Panc1 (cell line): ENCODE results near the gene ZNF414.

Experiments
- POLR2AphosphoS5 ChIP-seq: IDR thresholded peaks from 2 replicates; pipeline ENCODE4 v1.6.1; 2012; ENCODE audit warnings: mild to moderate bottlenecking, low read depth, low read length, moderate library complexity
- SIN3A ChIP-seq: IDR thresholded peaks from 2 replicates; pipeline ENCODE4 v1.6.1; 2012; ENCODE audit warnings: low read depth, mild to moderate bottlenecking, low read length, moderate library complexity, borderline replicate concordance; ENCODE audit not compliant: insufficient read depth
- TF ChIP-seq, protein P1 (sequence below): fragments of 450-650 bp; IDR thresholded peaks from 2 replicates; pipeline ENCODE4 v1.5.1; 2017; ENCODE audit warnings: mild to moderate bottlenecking
- TF ChIP-seq, protein P2 (sequence below), 2 experiments: IDR thresholded peaks; 2 replicates each; pipeline ENCODE4 v1.6.1; 2011 to 2012; ENCODE audit warnings: low read depth in 2 of 2, control low read depth in 1 of 2, low read length in 1 of 2, mild to moderate bottlenecking in 1 of 2, moderate library complexity in 1 of 2; ENCODE audit not compliant: insufficient read depth in 1 of 2

DNA sequence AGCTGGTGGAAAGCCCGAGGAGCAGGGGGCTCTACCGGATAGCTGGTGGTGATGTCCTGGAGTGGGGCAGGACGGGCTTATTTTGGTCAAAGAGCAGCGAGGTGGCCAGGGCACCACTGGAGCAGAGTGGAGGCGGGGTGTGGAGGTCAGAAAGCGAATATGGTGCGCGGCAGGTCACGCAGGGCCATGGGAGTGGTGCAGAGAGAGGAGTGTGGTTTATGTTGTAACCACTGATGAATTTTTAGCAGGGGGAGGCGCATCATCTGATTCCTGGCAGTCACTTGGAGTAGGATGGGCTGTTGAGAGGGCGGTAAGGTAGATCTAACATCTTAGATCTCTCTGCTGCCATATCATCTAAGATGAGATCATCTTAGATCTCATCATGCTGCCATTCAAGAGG is 1.4 kb upstream of the ZNF414 start:
- TF ChIP-seq, protein P1, sequence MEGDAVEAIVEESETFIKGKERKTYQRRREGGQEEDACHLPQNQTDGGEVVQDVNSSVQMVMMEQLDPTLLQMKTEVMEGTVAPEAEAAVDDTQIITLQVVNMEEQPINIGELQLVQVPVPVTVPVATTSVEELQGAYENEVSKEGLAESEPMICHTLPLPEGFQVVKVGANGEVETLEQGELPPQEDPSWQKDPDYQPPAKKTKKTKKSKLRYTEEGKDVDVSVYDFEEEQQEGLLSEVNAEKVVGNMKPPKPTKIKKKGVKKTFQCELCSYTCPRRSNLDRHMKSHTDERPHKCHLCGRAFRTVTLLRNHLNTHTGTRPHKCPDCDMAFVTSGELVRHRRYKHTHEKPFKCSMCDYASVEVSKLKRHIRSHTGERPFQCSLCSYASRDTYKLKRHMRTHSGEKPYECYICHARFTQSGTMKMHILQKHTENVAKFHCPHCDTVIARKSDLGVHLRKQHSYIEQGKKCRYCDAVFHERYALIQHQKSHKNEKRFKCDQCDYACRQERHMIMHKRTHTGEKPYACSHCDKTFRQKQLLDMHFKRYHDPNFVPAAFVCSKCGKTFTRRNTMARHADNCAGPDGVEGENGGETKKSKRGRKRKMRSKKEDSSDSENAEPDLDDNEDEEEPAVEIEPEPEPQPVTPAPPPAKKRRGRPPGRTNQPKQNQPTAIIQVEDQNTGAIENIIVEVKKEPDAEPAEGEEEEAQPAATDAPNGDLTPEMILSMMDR, result no peak
- TF ChIP-seq POLR2AphosphoS5, result no peak
- TF ChIP-seq, protein P2, sequence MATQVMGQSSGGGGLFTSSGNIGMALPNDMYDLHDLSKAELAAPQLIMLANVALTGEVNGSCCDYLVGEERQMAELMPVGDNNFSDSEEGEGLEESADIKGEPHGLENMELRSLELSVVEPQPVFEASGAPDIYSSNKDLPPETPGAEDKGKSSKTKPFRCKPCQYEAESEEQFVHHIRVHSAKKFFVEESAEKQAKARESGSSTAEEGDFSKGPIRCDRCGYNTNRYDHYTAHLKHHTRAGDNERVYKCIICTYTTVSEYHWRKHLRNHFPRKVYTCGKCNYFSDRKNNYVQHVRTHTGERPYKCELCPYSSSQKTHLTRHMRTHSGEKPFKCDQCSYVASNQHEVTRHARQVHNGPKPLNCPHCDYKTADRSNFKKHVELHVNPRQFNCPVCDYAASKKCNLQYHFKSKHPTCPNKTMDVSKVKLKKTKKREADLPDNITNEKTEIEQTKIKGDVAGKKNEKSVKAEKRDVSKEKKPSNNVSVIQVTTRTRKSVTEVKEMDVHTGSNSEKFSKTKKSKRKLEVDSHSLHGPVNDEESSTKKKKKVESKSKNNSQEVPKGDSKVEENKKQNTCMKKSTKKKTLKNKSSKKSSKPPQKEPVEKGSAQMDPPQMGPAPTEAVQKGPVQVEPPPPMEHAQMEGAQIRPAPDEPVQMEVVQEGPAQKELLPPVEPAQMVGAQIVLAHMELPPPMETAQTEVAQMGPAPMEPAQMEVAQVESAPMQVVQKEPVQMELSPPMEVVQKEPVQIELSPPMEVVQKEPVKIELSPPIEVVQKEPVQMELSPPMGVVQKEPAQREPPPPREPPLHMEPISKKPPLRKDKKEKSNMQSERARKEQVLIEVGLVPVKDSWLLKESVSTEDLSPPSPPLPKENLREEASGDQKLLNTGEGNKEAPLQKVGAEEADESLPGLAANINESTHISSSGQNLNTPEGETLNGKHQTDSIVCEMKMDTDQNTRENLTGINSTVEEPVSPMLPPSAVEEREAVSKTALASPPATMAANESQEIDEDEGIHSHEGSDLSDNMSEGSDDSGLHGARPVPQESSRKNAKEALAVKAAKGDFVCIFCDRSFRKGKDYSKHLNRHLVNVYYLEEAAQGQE (IDR thresholded peaks at IDR 0.05; ENCODE audit: insufficient read depth in 1 of 2, low read depth in 2 of 2, low read length in 1 of 2), result no peak
- TF ChIP-seq SIN3A, result no peak
